Peyer's patch (tissue), 4 donors: ENCODE data around the gene BNIP1.

Experiments used
- CTCF ChIP-seq, 6 experiments: fragments of 450-650 bp in 4 of 6; fragments of 200-600 bp in 2 of 6; sonication (generic) in 1 of 6; IDR thresholded peaks; one replicate each; pipeline ENCODE4 v1.5.1; 2017 to 2019; ENCODE audit warnings: antibody characterized with exemption in 6 of 6, mild to moderate bottlenecking in 3 of 6, moderate library complexity in 1 of 6
- POLR2A ChIP-seq, 2 donors: fragments of 450-650 bp; IDR thresholded peaks; one replicate each; pipeline ENCODE4 v1.5.1; 2017; ENCODE audit warnings: antibody characterized with exemption in 2 of 2, mild to moderate bottlenecking in 2 of 2, moderate library complexity in 2 of 2

GRCh38 chr5:173098787-173099186 lies 45.5 kb upstream of the BNIP1 start:
- no peak for TF ChIP-seq POLR2A (IDR thresholded peaks at IDR 0.05)
- no peak for TF ChIP-seq CTCF (IDR thresholded peaks at IDR 0.05)
